LNCaP clone FGC (cell line): ENCODE results near the gene PRKAR1B.
"Not testable (repeated sequence)": the region's sequence is repeated elsewhere in the genome, so short reads cannot be mapped to it uniquely, and the experiment has no call there.

Source experiments
- DNase-seq: peaks from one replicate; pipeline ENCODE4 v3.0.0-alpha.2; 2011; ENCODE audit warnings: low read depth
- H3K4me3 ChIP-seq: 2 replicates; pipeline ENCODE4 v1.5.1; 2011; ENCODE audit warnings: mild to moderate bottlenecking, low read depth, low read length, control low read depth
- CTCF ChIP-seq: IDR thresholded peaks from 2 replicates; pipeline ENCODE4 v1.5.1; 2012; ENCODE audit warnings: mild to moderate bottlenecking; ENCODE audit not compliant: control insufficient read depth, insufficient read depth; ENCODE audit errors: extremely low read depth

Gene PRKAR1B

GRCh38 chr7:556837-557557 lies 170.1 kb downstream of the PRKAR1B start:
- H3K4me3 ChIP-seq, result no peak overlapping the region
- no peak for DNase-seq
- no peak for TF ChIP-seq CTCF

GRCh38 chr7:556291-556826 lies 170.7 kb downstream of the PRKAR1B start:
- DNase-seq, result no peak
- no peak overlapping the region for H3K4me3 ChIP-seq
- no peak for TF ChIP-seq CTCF

- no peak for DNase-seq
- no peak for TF ChIP-seq CTCF
Measured at GRCh38 chr7:555551-556160, 171.4 kb downstream of the PRKAR1B start.

GRCh38 chr7:553636-554111 lies 173.4 kb downstream of the PRKAR1B start:
- no peak overlapping the region for H3K4me3 ChIP-seq
- no peak for TF ChIP-seq CTCF

More at GRCh38 chr7:555551-556160, 171.4 kb downstream of the PRKAR1B start:
- no peak overlapping the region for H3K4me3 ChIP-seq

GRCh38 chr7:552868-553635 lies 174.0 kb downstream of the PRKAR1B start:
- H3K4me3 ChIP-seq, result no peak overlapping the region
- TF ChIP-seq CTCF, result no peak
- DNase-seq, result no peak

More at GRCh38 chr7:553636-554111, 173.4 kb downstream of the PRKAR1B start:
- DNase-seq, result no peak

GRCh38 chr7:552151-552867 lies 174.8 kb downstream of the PRKAR1B start:
- not testable (repeated sequence) for DNase-seq, H3K4me3 ChIP-seq

GRCh38 chr7:551615-551970 lies 175.5 kb downstream of the PRKAR1B start:
- not testable (repeated sequence) for H3K4me3 ChIP-seq, DNase-seq
